K562 (cell line): ENCODE data around the gene ADAT1. TPM values are rescaled to one million over a fixed set of nuclear protein-coding genes. Genes with fewer than 3 reads are reported as not detected.

Experiments used
- CAMTA2 ChIP-seq: fragments of 250-450 bp; sonication (Bioruptor Pico); conservative IDR thresholded peaks from 2 replicates; pipeline ENCODE4 v1.5.1; 2022
- CHAMP1 ChIP-seq: fragments of 450-650 bp; IDR thresholded peaks from 2 replicates; pipeline ENCODE4 v1.6.1; 2016; ENCODE audit warnings: mild to moderate bottlenecking
- COPS2 ChIP-seq: fragments of 450-650 bp; conservative IDR thresholded peaks from 2 replicates; pipeline ENCODE4 v1.6.1; 2016; ENCODE audit warnings: mild to moderate bottlenecking, moderate library complexity
- FOS ChIP-seq: IDR thresholded peaks from 3 replicates; pipeline ENCODE4 v1.6.1; 2011; ENCODE audit not compliant: insufficient read length; ENCODE audit errors: extremely low read depth
- FOSL1 ChIP-seq: fragments of 200-800 bp; sonication (Bioruptor generic); conservative IDR thresholded peaks from 2 replicates; pipeline ENCODE4 v1.6.1; 2016; ENCODE audit warnings: missing genetic modification characterization, missing compliant biosample characterization
- GMEB1 ChIP-seq: fragments of 250-450 bp; sonication (Bioruptor Pico); IDR thresholded peaks from 2 replicates; pipeline ENCODE4 v1.4.0; 2020; ENCODE audit warnings: mild to moderate bottlenecking
- ILF3 ChIP-seq: fragments of 450-650 bp; IDR thresholded peaks from 2 replicates; pipeline ENCODE4 v1.6.1; 2018; ENCODE audit warnings: antibody characterized with exemption, mild to moderate bottlenecking, moderate library complexity, borderline replicate concordance
- MTA2 ChIP-seq: fragments of 450-650 bp; IDR thresholded peaks from 2 replicates; pipeline ENCODE4 v1.6.1; 2016; ENCODE audit warnings: low read depth
- MXD1 ChIP-seq: fragments of 250-450 bp; sonication (Bioruptor Pico); IDR thresholded peaks from 2 replicates; pipeline ENCODE4 v1.8.0; 2021; ENCODE audit warnings: borderline replicate concordance, mild to moderate bottlenecking, moderate library complexity; ENCODE audit not compliant: poor library complexity, severe bottlenecking
- POLR2A ChIP-seq: fragments of 450-650 bp; conservative IDR thresholded peaks from 2 replicates; pipeline ENCODE4 v1.6.1; 2016
- PPARD ChIP-seq: fragments of 250-450 bp; sonication (Bioruptor Pico); IDR thresholded peaks from 2 replicates; pipeline ENCODE4 v1.8.0; 2022; ENCODE audit warnings: inconsistent platforms, mild to moderate bottlenecking, moderate library complexity
- RBM14 ChIP-seq: fragments of 200-400 bp; formaldehyde crosslinking; IDR thresholded peaks from 2 replicates; pipeline ENCODE4 v1.6.1; 2018; ENCODE audit warnings: low read depth, mild to moderate bottlenecking, low read length, moderate library complexity, borderline replicate concordance; ENCODE audit not compliant: insufficient read depth
- TBL1XR1 ChIP-seq, 2 experiments: IDR thresholded peaks; 2 replicates each; pipeline ENCODE4 v1.6.1; 2012; ENCODE audit warnings: improper control_type of control experiment in 2 of 2, low read length in 2 of 2, mild to moderate bottlenecking in 1 of 2
- TSHZ1 ChIP-seq: fragments of 250-450 bp; sonication (Bioruptor Pico); IDR thresholded peaks from 2 replicates; pipeline ENCODE4 v1.4.0; 2020; ENCODE audit warnings: mild to moderate bottlenecking, moderate library complexity
- ZNF12 ChIP-seq: sonication (generic); formaldehyde crosslinking; IDR thresholded peaks from 2 replicates; pipeline ENCODE4 v1.4.0; 2020; ENCODE audit warnings: mild to moderate bottlenecking, missing genetic modification reagents
- ZNF143 ChIP-seq: sonication (generic); formaldehyde crosslinking; IDR thresholded peaks from 2 replicates; pipeline ENCODE4 v1.9.0; 2022; ENCODE audit warnings: mild to moderate bottlenecking, missing genetic modification reagents
- ZNF445 ChIP-seq: fragments of 250-450 bp; sonication (Bioruptor Pico); IDR thresholded peaks from 2 replicates; pipeline ENCODE4 v1.4.0; 2020; ENCODE audit warnings: low read depth, mild to moderate bottlenecking, moderate library complexity
- ZNF583 ChIP-seq: fragments of 250-450 bp; sonication (Bioruptor Pico); IDR thresholded peaks from 2 replicates; pipeline ENCODE4 v1.4.0; 2020
- polyA plus RNA-seq, 8 experiments: library from polyadenylated mRNA; depleted of rRNA in 4 of 8; stranded (reverse) in 5 of 8; unstranded in 3 of 8; fragments of >200 nt; fragmentation: Nextera tagmentation in 2 of 8; fragmentation: Illumina TruSeq in 1 of 8; extraction: Ambion mirVana in 2 of 8; extraction: Trizol in 1 of 8; gene quantifications; 2 replicates each; pipeline versions ENCODE4 v1.2.1 to v1.2.3, GENCODE V29; 2011 to 2014; ENCODE audit warnings: inconsistent platforms in 1 of 8, missing spikeins in 1 of 8
- total RNA-seq, 7 experiments: library from RNA; depleted of rRNA in 6 of 7; stranded (reverse); fragments of >200 nt in 6 of 7; fragmentation: Illumina TruSeq in 2 of 7; extraction: Trizol in 2 of 7; gene quantifications; 2 replicates each; pipeline versions ENCODE4 v1.2.1 to v1.2.3, GENCODE V29; 2011 to 2021; ENCODE audit warnings: low replicate concordance in 1 of 7

ADAT1 gene
- total and polyA plus RNA-seq, 9 of the 15 experiments (the other 6 are each of a cell fraction or from before 2014, with no cell fraction given) = 16.0 to 36.7 (median 28.2) TPM

GRCh38 chr16:75555707-75556430 is 67.2 kb downstream of the ADAT1 start, which contains the start of gene TMEM231 (continued):
- TF ChIP-seq TSHZ1 (CRISPR knock-in tag) (no peak), ILF3 (no peak), CAMTA2 (no peak), RBM14 (no peak), MXD1 (CRISPR knock-in tag) (no peak), POLR2A (peak; percentile 55), ZNF445 (CRISPR knock-in tag) (no peak), ZNF12 (CRISPR knock-in tag) (peak; percentile 27; the same call in 1 of the 2 replicates), GMEB1 (CRISPR knock-in tag) (no peak), MTA2 (no peak), ZNF143 (CRISPR knock-in tag) (no peak), TBL1XR1 (IDR thresholded peaks at IDR 0.05; ENCODE audit: low read length in 2 of 2) (peak in 1 of 2 experiments; percentile 35; a peak in 1 of 4 replicates), ZNF583 (CRISPR knock-in tag) (no peak), COPS2 (no peak), FOSL1 (tag) (no peak), FOS (no peak), PPARD (CRISPR knock-in tag) (no peak), CHAMP1 (no peak)
